ENCODE results near the gene LRP1B.

LRP1B gene

GRCh38 chr2:140528982-140529381 is 1601.8 kb downstream of the LRP1B start:
- DNase-seq (ENCODE audit: low spot score): no peak

GRCh38 chr2:140526575-140526974 is 1604.2 kb downstream of the LRP1B start:
- no peak for DNase-seq (ENCODE audit: low spot score)

- no peak for DNase-seq (ENCODE audit: low spot score)
Measured at GRCh38 chr2:140512106-140512505, 1618.7 kb downstream of the LRP1B start.

- no peak for DNase-seq (ENCODE audit: low spot score)
Measured at GRCh38 chr2:140509765-140510164, 1621.1 kb downstream of the LRP1B start.

- no peak for DNase-seq (ENCODE audit: low spot score)
Measured at GRCh38 chr2:140508756-140509155, 1622.1 kb downstream of the LRP1B start.

GRCh38 chr2:140506606-140507005 is 1624.2 kb downstream of the LRP1B start:
- no peak for DNase-seq (ENCODE audit: low spot score)

GRCh38 chr2:140504601-140505000 is 1626.2 kb downstream of the LRP1B start:
- no peak for DNase-seq (ENCODE audit: low spot score)

GRCh38 chr2:140502951-140503630 is 1627.7 kb downstream of the LRP1B start:
- DNase-seq (ENCODE audit: low spot score): no peak

GRCh38 chr2:140498360-140498759 is 1632.5 kb downstream of the LRP1B start:
- no peak for DNase-seq (ENCODE audit: low spot score)

GRCh38 chr2:140496714-140497113 is 1634.1 kb downstream of the LRP1B start:
- DNase-seq (ENCODE audit: low spot score): no peak

GRCh38 chr2:140491876-140492275 is 1638.9 kb downstream of the LRP1B start:
- no peak for DNase-seq (ENCODE audit: low spot score)

GRCh38 chr2:140489193-140489592 is 1641.6 kb downstream of the LRP1B start:
- DNase-seq (ENCODE audit: low spot score): no peak

GRCh38 chr2:140481136-140481535 is 1649.7 kb downstream of the LRP1B start:
- no peak for DNase-seq (ENCODE audit: low spot score)

GRCh38 chr2:140473851-140474250 is 1657.0 kb downstream of the LRP1B start:
- no peak for DNase-seq (ENCODE audit: low spot score)

GRCh38 chr2:140472676-140473075 is 1658.1 kb downstream of the LRP1B start:
- DNase-seq (ENCODE audit: low spot score): no peak

GRCh38 chr2:140465301-140465700 is 1665.5 kb downstream of the LRP1B start:
- DNase-seq (ENCODE audit: low spot score): no peak

GRCh38 chr2:140462990-140463389 is 1667.8 kb downstream of the LRP1B start:
- no peak for DNase-seq (ENCODE audit: low spot score)

- no peak for DNase-seq (ENCODE audit: low spot score)
Measured at GRCh38 chr2:140457483-140457882, 1673.3 kb downstream of the LRP1B start.

GRCh38 chr2:140455315-140455714 is 1675.5 kb downstream of the LRP1B start:
- DNase-seq (ENCODE audit: low spot score): no peak

- no peak for DNase-seq (ENCODE audit: low spot score)
Measured at GRCh38 chr2:140454717-140455116, 1676.1 kb downstream of the LRP1B start.

- no peak for DNase-seq (ENCODE audit: low spot score)
Measured at GRCh38 chr2:140451324-140451723, 1679.5 kb downstream of the LRP1B start.

GRCh38 chr2:140442319-140442718 is 1688.5 kb downstream of the LRP1B start:
- DNase-seq (ENCODE audit: low spot score): no peak

- DNase-seq (ENCODE audit: low spot score): no peak
Measured at GRCh38 chr2:140440815-140441214, 1690.0 kb downstream of the LRP1B start.

GRCh38 chr2:140436936-140437335 is 1693.9 kb downstream of the LRP1B start:
- no peak for DNase-seq (ENCODE audit: low spot score)

All from CD4-positive, alpha-beta T cell treated with Interleukin-2 at 100 ng/mL for 4 hours (primary cell).